ENCODE results near the gene SVOPL.

- TF ChIP-seq EZH2 (IDR thresholded peaks at IDR 0.05; ENCODE audit: borderline replicate concordance, low read depth, low read length, severe bottlenecking) (no peak), CTCF (IDR thresholded peaks at IDR 0.05; ENCODE audit: borderline replicate concordance, extremely low read depth, low read length, poor library complexity, severe bottlenecking) (no peak)
Observed at GRCh38 chr7:138563808-138564207, 137.4 kb downstream of the SVOPL start.
